ENCODE results near the gene LRRC36.
"Not testable (repeated sequence)": the region's sequence is repeated elsewhere in the genome, so short reads cannot be mapped to it uniquely, and the experiment has no call there.

The LRRC36 gene

GRCh38 chr16:67339453-67339852 is 12.8 kb downstream of the LRRC36 start:
- DNase-seq (ENCODE audit: low spot score) (no peak), FAIRE-seq (no peak)

- no peak for DNase-seq (ENCODE audit: low spot score)
- FAIRE-seq: no peak
These were observed 14.6 kb downstream of the LRRC36 start for GRCh38 chr16:67341250-67341649.

DNA sequence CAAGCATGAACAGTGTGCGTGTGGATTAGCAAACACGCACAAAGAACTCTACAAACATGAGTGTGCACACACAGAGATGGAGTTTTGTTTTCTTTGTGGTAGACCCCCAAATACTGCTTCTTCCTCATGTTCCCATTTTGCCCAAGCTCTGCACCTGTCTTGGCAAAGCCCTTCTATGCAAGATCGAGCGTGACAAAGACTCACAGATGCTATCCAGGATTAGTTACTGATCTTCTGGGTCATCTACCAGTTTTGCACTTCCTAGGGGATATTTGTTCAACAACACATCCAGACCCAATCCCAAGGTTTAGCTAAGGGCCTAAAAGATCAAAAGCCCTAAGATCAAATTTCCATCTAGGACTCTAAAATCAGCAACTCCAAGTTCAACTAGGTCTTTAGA is 16.0 kb downstream of the LRRC36 start:
- no peak for FAIRE-seq
- DNase-seq (ENCODE audit: low spot score): no peak

DNA sequence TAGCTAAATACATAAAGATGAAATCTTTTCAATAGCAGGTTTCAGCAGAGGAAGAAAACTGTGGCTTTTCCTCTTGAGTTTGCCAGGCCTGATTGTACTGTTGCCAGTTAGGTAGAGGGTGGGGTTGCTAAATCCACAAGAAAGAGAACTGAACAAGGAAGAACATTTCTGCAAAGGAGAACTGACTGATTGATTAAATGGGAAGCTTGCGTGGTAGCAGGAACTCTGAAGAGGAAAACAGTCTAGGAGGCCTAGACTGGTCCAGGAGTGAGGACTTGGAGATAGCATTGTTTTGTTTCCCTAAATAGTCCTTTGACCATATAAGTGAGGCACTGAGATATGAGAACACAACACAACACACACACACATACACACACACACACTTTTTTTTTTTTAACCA is 18.8 kb downstream of the LRRC36 start:
- FAIRE-seq (no peak), DNase-seq (ENCODE audit: low spot score) (no peak)

GRCh38 chr16:67346341-67346740 is 19.7 kb downstream of the LRRC36 start:
- FAIRE-seq: no peak
- no peak for DNase-seq (ENCODE audit: low spot score)

GRCh38 chr16:67349172-67349571 is 22.6 kb downstream of the LRRC36 start:
- DNase-seq (ENCODE audit: low spot score) (peak; percentile 22), FAIRE-seq (no peak)

DNA sequence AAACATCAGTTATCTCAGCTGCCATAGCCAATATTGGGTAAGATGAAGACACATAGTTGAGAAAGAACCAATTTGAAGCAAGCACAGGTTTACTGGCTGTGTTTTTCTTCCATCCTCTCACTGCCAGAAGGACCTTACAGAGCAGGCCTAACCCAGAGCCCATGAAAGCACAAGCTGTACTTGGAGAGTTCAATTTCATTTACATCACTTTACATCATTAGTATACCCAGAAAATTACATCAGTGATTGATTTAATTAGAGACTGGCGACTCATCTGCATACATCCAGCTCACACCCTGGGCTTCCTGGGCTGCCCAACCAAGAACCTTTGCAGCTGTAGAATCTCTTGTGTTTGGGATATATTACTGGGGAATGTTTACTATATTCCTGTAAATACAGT is 23.7 kb downstream of the LRRC36 start:
- FAIRE-seq: no peak
- DNase-seq (ENCODE audit: low spot score): no peak

DNA sequence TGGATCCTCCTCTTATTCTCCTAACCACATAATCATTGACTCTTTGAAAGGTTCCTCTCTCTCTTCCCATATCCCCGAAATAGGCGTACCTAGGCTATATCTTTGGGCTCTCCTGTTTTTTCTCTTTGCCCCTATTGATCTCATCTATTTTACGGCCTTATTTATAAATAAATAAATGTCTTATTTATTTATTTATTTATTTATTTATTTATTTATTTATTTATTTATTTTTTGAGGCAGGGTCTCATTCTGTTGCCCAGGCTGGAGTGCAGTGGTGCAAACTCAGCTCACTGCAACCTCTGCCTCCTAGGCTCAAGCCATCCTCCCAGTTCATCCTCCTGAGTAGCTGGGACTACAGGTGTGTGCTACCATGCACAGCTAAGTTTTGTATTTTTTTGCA is 25.8 kb downstream of the LRRC36 start:
- not testable (repeated sequence) for DNase-seq (ENCODE audit: low spot score); FAIRE-seq

GRCh38 chr16:67356396-67356795 is 29.8 kb downstream of the LRRC36 start:
- DNase-seq (ENCODE audit: low spot score): no peak
- no peak for FAIRE-seq

DNA sequence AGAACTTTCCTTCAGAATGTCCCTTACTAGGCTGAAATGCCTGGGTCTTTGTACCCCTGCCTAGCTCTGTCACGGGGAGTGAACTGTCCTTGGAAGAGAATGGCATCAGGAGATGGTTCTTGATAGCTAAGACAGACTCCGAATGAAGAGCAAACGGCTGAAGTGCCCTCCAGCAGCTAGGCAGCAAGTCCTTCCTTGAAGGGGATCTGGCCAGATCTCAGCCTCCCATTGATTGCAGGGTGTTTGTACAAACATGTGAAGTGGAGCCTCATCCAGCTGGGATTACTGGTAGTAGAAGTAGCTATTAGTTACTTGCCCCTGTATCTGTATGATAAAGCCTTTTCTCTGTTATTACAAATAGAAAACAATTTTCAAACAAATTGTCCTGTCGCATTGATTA is 30.9 kb downstream of the LRRC36 start:
- no peak for DNase-seq (ENCODE audit: low spot score)
- no peak for FAIRE-seq

DNA sequence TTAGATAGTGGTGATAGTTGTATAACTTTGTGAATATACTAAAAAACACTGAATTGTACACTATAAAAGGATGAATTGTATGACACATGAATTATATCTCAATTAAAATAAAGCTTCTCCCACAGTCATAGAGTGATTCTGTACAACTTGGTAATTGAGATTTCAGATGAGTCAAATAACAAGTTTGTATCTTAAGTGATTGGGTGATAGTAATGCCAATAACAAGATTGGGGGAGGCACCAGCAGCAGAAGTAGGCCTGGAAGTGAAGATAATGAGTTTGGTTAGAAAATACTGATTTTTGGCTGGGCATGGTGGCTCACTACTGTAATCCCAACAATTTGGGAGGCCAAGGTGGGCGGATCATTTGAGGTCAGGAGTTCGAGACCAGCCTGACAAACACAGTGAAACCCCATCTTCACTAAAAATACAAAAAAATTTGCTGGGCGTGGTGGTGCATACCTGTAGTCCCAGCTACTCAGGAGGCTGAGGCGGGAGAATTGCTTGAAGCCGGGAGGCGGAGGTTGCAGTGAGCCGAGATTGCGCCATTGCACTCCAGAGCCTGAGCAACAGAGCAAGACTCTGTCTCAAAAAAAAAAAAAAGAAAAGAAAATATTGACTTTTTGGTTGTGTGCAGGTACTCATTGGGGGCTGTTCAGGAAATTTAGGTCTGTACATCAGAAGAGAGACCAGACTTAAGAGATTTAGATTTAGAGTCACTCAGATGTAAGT is 33.1 kb downstream of the LRRC36 start:
- DNase-seq (ENCODE audit: low spot score); FAIRE-seq: not testable (repeated sequence)

GRCh38 chr16:67361038-67361437 is 34.4 kb downstream of the LRRC36 start:
- FAIRE-seq (no peak), DNase-seq (ENCODE audit: low spot score) (no peak)

GRCh38 chr16:67364600-67365235 is 38.1 kb downstream of the LRRC36 start:
- no peak for DNase-seq (ENCODE audit: low spot score)
- no peak for FAIRE-seq

GRCh38 chr16:67370661-67371060 is 44.0 kb downstream of the LRRC36 start:
- FAIRE-seq: no peak
- no peak for DNase-seq (ENCODE audit: low spot score)

- DNase-seq (ENCODE audit: low spot score) (no peak), FAIRE-seq (no peak)
These were observed 46.0 kb downstream of the LRRC36 start for GRCh38 chr16:67372664-67373063.

DNA sequence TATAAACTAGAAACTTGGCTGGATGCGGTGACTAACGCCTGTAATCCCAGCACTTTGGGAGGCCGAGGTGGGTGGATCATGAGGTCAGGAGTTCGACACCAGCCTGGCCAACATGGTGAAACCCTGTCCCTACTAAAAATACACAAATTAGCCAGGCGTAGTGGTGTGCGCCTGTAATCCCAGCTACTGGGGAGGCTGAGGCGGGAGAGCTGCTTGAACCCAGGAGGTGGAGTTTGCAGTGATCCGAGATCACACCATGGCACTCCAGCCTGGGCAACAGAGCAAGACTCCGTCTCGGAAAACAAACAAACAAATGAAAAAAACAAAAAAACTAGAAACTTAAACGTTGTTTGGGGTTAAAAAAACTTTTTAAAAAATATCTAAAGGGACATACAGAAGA is 49.4 kb downstream of the LRRC36 start:
- not testable (repeated sequence) for FAIRE-seq; DNase-seq (ENCODE audit: low spot score)

DNA sequence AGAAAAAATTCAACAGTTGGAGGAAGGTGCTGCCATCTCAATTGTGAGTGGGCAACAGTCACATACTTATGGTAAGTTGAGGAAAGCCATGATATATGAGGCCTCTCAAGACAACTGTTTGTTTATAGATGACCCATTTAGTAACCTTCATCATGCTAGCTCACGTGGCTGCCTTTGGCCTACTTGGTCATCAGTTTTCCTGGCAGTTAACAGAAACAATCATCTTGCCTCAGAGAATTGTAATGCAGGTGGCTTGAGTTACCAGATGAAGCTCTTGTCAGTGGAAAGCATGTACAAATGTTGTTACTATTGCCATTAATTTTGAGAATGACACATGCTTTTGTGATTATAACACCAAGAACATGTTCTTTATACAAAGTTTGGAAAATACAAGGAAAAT is 52.0 kb downstream of the LRRC36 start:
- no peak for DNase-seq (ENCODE audit: low spot score)
- FAIRE-seq: no peak

DNA sequence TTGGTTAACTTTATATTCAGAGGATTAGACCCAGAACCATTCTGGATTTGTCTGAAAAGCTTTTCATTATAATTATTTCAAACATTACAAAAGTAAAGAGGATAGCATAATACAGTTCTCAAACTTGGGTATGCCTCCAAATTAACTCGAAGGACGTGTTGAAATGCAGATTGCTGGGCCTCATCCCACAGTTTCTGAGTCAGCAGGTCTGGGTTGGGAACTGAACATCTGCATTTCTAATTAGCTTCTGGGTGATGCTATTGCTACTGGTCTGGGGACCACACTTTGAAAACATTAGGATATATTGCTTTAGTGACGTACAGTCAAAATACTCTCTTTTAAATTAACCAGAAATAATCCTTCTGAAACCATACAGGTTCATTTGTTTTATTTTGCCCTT is 56.7 kb downstream of the LRRC36 start:
- no peak for DNase-seq (ENCODE audit: low spot score)
- no peak for FAIRE-seq

DNA sequence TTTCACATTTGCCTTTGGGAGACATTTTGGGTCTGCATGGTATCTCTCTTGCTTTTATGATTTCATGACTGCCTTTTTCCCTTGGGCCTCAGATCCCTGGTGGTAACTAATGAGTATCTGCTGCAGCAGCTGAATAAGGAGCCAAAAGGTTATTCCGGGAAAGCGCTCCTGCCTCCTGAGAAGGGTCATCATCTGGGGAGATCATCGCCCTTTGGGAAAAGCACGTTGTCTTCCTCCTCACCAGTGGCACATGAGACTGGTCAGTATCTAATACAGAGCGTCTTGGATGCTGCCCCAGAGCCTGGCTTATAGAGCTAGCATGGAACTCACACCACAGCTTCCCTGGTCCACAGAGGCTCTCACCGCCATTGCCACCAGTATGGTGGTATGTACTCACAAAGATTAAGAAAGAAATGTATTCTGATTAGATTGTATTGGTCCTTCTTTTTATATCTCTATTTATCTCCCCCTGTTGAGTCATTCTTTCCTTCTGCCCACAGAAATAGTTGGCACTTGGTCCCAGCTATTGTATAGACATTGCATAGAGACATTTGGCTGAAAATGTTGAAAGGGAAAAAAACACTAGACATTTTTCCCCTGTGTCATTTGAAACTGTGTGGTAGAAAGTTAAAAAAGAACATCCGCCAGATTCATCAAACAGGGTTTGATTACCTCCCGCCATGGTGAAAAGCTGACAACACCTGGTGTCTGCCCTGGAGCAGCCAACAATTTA is 58.3 kb downstream of the LRRC36 start:
- DNase-seq (ENCODE audit: low spot score) (no peak), FAIRE-seq (no peak)

DNA sequence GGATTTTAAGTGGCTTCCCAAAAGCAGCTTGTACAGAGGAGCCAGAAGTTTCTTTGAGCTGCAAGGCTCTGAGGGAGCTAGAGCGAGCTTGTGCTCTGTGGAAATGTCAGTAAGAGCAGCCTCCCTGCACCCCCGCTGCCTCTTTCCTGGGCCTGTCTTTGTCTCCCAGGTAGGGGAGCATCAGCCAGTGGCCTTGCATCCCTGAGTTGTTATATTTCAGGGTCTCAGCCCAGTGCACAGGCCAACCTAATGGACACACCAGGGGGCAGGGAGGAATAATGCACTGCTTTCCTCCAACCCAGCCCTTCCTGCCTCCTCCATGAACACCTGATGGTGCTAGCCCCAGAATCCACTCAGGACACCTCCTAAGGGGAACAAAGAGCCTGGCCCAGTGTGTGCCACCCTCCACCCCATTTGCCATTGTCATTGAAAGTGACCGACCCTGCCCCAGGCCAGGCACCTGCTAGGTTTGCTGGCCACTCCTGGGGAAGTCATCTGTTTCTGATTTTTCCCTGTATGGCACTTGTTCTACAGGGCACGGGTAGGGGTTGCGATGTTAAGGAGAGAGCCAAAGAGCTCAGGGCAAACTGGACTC is 60.3 kb downstream of the LRRC36 start:
- DNase-seq (ENCODE audit: low spot score) (no peak), FAIRE-seq (no peak)

- FAIRE-seq: no peak
- DNase-seq (ENCODE audit: low spot score): no peak
These were observed 61.0 kb downstream of the LRRC36 start for GRCh38 chr16:67387479-67388079.

- DNase-seq (ENCODE audit: low spot score) (no peak), FAIRE-seq (no peak)
These were observed 61.6 kb downstream of the LRRC36 start for GRCh38 chr16:67388191-67388590.
